ENCODE data around the gene PARD6A.
A peak's percentile ranks its signal among the peaks of the same experiment; 100 is the strongest.

PARD6A gene

GRCh38 chr16:67697422-67698185, 36.8 kb downstream of the PARD6A start:
- no peak for DNase-seq

- DNase-seq: no peak
Measured at GRCh38 chr16:67699265-67699664, 38.5 kb downstream of the PARD6A start.

DNA sequence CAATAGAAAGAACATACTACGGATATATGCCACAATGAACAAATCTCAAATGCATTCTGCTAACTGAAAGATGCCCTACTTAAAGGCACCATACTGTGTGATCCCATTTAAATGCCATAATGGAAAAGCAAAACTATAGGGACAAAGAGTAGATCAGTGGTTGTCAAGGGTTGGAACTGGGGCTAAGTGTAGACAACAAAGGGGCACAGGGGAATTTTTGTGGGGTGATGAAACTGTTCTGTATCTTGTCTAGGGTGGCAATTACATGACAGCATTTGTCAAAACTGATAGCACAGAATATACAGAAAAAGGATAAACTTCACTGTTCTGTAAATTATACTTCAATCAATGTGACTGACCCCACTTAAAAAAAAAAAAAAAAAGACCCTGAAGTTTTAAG, 40.7 kb downstream of the PARD6A start:
- no peak for DNase-seq

DNA sequence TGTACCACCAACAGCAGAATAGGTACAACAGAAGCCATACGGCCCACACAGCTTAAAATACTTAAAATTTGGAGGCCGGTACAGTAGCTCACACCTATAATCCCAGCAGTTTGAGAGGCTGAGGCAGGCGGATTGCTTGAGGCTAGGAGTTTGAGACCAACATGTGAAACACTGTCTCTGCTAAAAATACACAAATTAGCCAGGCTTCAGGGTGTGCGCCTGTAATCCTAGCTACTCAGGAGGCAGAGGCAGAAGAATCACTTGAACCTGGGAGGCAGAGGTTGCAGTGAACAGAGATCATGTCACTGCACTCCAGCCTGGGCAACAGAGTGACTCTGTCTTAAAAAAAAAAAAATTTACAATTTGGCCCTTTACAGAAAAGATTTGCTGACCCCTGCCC, 41.4 kb downstream of the PARD6A start:
- no peak for DNase-seq

GRCh38 chr16:67703626-67704025, 42.9 kb downstream of the PARD6A start:
- DNase-seq: peak in 1 of 6 experiments; percentile 40

DNA sequence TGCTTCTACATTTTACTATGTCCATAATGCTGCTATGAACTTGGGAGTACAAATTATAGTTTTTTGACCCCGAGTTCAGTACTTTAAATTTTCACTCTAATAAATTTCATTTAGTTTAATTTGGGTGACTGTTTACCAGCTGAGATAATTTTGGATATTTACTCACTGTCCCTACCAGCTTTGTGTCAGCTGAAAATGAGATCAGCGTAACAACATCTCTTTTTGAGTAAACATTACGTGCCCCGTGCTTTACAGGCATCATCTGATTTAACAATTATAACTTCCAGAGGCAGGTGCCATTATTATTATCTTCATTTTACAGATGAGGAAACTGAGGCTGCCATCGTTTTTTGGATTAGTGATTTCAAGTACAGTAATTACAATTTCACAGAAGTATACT, 43.4 kb downstream of the PARD6A start:
- no peak for DNase-seq

DNA sequence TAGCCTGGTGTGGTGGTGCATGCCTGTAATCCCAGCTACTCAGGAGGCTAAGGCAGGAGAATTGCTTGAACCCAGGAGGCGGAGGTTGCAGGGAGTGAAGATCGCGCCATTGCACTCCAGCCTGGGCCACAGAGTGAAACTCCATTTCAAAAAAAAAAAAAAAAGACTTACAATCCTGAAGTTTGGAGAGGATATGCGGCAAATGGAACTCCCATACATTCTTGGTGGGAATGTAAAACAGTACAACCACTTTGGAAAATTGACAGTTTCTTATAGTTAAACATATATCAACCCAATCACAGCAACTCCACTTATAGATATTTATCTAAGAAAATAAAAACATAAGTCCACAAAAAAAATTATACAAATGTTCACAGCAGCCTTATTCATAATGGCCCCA, 46.5 kb downstream of the PARD6A start:
- DNase-seq: no peak

- DNase-seq: no peak
Measured at GRCh38 chr16:67707790-67708189, 47.0 kb downstream of the PARD6A start.

GRCh38 chr16:67708368-67708771, 47.6 kb downstream of the PARD6A start:
- DNase-seq: no peak

DNA sequence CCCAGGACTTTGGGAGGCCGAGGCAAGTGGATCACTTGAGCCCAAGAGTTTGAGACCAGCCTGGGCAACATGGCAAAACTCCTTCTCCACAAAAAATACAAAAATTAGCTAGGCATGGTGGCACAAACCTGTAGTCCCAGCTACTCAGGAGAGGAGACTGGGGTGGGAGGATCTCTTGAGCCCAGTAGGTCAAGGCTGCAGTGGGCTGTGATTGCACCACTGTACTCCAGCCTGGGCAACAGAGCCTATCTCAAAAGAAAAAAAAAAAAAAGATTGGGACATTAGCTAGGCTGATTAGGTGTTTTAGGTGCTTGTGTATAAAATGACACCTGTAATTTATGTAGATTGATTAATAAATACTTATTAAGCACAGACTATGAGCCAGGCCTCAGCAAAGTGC, 48.3 kb downstream of the PARD6A start:
- no peak for DNase-seq

DNA sequence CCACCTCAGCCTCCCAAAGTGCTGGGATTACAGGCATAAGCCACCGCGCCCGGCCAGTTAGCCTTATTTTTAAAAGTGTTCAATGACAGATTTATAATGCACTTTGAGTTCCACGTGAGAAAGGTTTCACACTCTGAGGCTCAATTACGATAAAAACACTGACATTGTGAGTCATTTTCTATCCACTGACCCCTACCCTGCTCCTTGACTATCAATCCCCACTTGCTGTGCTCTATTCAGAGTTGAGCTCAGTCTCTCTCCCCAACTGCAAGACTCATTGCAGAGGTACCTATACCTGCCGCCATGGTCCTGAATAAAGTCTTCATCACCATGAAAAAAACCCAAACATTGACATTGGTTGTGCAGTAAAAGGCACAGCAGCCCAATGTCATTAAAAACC, 49.8 kb downstream of the PARD6A start:
- DNase-seq: no peak

Data from stimulated activated naive CD4-positive, alpha-beta T cell (primary cell).